ENCODE data around the gene KIF21B.
"Not testable (repeated sequence)": the region's sequence is repeated elsewhere in the genome, so short reads cannot be mapped to it uniquely, and the experiment has no call there.

KIF21B gene

DNA sequence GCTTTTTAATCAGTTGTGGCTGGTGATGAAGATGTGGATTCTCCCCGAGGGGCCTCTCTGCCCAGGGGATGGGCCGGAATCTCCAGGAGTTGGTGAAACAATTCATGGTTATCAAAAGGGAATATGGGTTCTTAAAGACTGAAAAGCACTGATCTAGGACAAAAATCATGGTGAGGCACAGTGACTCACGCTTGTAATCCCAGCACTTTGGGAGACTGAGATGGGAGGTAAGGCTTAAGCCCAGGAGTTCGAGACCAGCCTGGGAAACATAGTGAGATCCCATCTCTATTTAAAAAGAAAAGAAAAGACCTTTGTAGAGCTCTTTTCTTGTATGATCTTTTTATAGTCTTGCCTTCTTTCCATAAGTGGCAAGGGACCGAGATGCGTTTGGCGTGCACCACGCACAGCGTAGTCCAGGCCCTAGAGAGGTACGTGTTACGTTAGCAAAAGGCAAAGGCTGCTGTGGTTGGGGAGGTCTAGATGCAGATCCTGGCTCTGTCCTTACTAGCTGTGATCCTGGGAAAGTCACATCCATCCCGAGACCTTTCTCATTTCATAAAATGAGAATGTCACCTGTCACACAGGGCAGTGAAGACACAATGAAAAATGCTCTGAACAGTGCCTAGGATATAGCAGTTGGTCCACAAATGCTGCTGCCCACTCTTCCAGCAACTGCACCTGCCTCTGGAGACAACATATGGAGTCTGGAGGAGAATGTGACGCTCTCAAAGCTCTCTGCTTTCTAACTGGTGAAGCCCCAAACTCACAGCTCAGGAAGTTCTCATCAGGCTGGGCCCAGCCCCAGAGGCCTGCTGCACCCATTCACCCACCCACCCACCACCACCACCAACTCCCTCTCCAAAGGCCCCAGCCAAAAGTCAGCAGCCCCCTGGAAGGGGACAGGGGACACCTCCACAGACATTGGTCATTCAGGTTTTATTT is 54.8 kb downstream of the KIF21B start:
- no peak for DNase-seq

DNA sequence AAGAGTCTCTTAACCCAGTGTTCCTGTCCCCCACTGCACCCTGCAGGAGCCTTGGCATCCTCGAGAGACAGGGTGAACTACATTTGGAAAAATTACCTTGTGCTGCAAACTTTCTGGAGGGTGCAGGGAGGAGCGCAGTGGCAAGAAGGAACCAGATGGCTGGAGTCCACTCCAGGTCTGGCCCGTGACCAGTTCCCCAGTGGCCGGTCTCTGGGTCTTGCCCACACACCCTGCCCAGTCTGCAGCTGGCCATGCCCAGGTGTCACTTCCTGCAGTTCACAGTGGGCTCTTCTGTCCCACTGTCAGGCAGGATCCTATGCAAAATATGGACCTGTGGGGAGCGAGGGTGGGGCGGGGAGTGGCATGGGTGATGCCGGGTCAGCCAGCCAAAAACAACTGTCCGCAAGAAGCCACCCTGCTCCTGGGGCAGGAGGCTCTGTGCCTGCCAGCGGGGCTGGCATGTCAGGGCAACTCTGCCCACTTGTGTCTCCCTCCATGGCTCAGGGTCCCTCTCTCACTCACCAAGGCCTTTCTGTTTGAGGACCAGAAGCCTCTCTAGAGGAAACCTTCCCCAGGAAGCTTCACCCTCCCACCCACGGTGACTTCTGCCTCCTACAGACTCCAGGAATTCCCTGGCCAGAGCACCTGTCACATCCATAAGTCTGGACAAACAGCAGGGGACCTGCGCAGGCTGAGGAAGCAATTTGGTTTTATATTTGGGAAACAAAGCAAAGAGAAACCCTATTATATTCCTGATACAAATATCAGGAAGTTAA is 55.6 kb downstream of the KIF21B start:
- DNase-seq, result no peak

DNA sequence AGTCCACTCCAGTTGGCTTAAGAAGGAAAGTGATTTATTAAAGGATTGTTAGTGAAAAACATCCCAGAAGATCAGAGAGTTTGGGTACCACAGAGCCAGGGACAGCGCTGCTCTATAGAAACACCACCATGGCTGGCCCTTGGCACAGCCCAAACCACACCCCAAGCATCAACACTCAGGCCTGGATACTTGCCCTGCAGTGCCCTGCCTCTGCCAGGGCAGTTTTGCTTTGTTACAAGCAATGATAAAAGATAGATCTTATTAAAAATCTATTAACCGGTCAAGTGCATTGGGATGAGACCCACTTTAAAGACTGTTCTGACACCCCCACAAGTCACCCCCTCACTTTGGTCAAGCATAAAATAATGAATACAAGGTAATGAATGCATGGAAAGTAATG is 56.6 kb downstream of the KIF21B start:
- no peak for DNase-seq

DNA sequence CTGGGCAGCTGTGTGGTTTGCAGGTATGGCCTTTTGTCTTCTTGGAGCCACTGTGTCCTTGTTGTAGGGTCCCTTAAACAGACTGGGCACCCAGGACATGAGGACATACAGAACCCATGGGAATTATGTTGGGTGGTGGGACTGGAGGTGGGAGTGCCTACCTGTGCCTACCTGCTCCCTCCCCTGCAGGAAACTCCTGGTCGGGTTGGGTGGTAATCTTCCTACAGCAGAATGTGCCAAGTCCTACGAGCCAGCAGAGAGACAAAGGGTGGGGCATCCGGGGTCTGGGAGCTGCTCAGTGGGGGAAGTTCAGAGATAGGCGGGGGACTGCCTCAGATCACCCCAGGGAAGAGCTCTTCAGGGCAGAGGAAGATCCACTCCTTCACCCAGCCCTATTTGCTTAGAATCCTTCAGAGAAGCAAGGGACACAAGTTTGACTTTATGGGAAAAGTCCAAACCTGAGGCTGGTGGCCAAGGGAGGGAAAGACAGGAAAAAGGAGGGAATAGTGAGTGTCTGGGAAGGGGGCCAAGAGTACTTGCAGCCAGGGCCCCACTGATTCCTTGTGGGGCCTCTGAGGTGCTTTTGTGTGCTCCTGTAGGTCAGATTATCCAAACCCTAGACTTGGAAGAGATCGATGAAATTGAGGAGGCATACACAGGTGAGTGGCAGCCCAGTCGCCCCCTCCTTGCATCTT is 58.3 kb downstream of the KIF21B start:
- DNase-seq, result no peak

DNA sequence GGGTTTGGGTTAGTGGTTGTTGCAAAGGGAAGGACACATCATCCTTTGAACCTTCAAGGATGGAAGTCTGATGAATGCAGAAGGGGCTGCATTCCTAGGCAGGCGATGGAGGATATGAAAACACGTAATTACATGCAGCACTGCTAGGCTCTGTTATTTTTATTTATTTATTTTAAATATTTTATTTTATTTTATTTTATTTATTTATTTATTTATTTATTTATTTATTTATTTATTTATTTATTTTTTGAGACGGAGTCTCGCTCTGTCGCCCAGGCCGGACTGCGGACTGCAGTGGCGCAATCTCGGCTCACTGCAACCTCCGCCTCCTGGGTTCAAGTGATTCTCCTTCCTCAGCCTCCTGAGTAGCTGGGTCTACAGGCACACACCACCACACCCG is 59.6 kb downstream of the KIF21B start:
- DNase-seq, result not testable (repeated sequence)

DNA sequence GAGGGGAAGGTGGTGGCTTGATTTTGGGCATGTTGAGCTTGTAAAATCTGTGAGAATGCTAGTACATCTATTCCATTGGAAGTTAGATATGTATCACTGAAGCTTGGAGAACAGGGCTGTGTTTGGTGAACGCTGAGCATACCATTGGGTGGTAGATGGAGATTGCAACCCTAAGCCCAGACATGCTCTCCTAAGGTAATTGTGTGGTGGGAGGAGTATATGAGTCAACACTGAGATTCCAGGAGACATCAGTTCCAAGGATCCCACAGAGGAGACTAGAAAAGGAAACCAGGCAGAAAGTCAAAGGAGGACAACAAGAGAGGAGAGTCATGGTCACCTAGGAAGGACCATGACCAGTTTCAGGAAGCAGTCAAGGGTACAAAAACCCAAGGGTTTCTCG is 60.4 kb downstream of the KIF21B start:
- no peak for DNase-seq

DNA sequence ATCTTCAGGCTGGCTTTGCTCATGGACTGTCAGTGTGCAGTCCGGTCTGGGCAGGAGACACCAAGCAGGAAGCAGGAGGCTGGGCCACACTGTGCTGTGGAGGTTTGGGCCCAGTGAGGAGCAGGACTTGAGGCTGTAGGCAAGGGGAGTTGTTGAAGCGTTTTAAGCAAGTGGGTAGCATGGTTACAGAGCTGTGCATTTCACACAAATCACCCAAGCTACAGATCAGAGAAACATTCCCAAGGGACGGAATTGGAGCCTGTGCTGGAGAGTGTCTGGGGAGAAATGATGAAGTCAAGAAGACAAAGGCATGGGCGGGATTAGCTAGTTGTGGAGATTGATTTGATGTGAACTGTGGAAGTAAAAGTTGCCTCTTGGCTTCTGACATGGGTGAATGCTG is 60.9 kb downstream of the KIF21B start:
- DNase-seq, result no peak

DNA sequence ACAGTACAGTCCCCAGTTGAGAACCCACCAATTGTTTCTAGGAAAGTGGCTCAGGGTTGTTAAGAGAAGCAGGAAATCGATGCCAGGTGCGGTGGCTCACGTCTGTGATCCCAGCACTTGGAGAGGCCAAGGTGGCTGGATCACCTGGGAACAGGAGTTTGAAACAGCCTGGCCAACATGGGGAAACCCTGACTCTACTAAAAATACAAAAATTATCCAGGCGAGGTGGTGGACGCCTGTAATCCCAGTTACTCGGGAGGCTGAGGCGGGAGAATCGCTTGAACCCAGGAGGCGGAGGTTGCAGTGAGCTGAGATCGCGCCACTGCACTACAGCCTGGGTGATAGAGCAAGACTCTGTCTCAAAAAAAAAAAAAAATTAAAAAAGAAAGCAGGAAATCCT is 61.4 kb downstream of the KIF21B start:
- not testable (repeated sequence) for DNase-seq

DNA sequence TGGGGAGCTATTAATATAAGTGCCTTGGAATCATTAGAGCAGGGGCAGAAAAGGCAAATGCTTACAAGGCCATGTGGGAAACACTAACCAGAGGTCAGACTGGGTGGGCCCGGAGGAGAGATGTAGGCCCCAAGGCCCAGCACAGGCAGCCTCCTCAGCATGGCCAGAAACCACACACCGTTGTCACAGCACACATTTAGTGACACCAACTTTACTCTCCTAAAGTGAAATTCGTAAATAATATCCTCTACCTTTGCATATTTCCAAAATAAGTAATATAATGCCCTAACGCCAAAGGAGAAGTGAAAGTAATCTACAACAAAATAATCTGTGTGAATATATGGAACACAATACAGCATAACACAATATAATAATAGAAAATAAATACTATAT is 62.6 kb downstream of the KIF21B start:
- no peak for DNase-seq

DNA sequence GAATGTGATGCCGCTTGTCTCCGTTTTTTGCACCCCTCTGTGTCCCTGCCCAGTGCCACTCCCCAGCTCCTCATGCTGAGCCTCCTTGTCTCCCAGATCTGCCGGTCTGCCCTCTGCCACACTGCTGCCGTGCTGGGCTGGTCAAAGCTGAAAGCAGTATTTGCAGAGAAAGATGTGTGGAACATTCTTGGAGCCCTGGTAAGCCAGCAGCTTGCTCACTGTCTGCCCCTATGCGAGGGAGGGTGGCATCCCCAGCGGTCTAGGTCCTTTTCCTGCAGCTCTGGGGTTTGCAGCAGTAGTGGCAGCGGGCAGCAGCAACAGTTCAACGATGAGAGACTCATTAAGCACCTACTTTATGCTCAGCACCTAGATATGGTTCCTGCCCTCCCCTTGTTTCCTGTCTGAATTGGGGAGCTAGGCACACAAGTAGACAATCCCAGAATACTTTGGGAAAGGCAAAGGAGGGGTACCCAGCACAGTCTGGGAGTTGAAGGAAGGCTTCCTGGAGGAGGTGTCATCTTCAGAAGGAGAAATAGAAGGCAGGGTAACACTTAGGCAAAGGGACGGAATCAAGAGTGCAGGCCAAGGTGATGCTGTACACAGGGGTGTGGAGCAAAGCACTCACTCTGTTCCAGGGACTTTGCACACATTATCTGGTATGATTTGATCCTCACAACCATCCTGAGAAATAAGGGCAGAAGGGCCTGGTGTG is 63.1 kb downstream of the KIF21B start:
- DNase-seq, result no peak

DNA sequence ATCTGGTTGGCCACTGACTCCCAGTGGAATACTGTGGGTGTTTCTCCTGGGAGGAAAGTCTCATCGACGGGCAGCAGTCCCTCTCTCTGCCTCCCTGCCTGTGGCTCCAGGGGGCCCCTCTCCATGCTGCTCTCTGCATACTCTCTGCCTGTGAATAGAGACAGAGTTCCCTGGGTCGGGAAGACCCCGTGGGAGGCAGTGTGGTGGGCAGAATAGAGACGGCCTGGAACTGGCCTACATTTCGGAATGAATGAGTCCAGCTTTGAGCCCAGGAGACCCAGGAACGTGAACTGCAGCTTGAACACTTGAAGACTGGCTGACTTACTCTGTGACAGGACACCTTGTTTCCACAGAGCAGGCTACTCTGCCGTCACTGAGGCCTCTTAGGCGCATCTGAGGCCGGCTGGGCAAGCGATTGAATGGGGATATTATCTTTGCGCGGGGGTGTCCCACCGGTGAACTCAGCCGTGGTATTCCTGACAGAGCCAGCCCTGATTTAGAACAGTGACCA is 64.0 kb downstream of the KIF21B start:
- no peak for DNase-seq

DNA sequence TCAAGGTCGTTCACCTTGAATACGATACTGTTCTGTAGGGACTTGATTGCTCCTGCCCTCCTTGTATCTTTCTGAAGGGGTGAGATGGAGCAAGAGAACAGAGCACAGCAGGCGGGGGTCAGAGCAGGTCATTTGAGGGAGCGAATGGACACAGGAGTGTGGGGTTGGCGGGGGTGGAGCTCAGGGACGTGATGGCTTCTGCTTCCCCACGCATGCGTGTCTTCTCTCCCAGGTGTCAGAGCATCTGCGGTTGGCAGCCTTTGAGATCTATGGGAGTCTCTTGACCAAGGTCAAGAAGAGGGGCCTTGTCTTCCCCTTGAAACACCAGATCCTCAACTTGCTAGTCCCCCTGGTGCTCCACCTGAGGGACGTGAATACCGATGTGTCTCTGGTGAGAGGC is 64.9 kb downstream of the KIF21B start:
- no peak for DNase-seq

DNA sequence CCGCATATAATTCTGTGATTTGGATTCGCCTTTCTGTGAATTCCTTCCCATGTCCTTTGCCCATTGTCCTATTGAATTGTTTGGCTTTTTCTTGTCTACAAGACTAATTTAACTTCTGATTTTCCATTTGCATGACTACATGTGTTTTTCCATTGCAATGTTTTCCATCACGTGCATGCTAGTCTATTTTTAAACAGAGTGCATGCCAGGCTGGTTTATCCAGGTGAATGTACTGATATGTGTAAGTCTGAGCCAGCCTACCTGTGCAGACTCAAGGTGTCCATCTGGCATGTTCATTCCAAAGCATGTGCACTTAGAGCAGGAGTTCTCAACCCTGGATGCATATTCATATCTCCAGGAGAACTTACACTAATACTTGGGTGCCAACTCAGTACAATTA is 69.1 kb downstream of the KIF21B start:
- no peak for DNase-seq

DNA sequence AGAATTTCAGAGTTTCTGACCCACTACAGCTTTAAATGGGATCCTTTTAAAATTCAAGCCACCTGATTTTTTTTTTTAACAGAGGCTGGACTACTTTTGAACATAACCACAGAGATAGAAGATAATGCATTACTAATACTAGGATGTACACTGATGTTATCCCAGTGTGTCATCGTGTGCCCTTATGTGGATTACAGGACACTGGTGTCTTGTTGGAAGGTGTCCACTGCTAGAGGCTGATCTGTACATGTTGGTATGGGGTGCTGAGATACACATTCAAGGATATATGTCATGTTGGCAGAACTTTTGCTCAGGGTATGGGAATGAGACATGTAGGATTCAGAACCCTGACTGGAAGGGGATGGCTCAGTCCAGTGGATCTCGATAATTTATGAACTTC is 72.5 kb downstream of the KIF21B start:
- no peak for DNase-seq

DNA sequence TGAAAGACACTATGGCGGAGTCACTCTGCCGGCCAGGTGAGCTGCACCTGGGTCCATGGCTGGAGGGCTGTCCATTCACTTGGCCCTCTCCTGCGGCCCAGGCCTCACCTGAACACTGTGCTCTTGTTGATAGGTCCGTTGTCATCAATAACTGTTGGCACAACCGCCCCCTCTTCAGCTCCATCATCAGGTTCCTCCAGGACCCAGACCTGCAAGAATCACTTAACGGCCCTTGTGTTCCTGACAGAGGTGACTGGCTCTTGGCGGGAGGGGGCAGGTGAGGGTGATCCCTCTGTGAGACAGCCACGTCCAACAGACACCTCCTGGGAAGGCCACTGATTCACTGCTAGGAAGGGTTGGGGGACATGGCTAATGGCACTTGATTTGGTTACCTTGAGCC is 73.9 kb downstream of the KIF21B start:
- no peak for DNase-seq

DNA sequence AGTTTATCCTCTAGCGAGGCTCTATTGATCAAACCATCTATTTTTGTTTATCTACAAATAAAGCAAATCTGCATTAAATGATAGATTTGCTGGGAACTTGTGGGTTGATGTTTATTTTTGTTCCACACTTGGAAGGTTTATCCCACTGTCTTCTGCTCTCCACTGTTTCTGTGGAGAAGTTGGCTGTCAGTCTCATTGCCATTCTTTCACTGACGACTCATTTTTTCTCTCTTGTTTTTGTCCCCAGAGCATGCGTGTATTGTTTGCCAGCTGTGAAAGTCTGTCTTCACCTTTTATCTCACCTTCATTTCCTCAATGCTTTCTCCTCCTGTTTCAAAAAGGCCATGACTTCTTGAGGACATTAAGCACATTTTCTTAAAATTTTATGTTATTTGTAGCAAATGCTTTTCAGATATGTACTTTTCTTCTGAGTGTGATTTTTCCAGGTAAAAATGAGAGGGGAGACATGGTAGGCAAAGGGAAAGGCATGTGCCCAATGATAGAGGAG is 76.4 kb downstream of the KIF21B start:
- no peak for DNase-seq

DNA sequence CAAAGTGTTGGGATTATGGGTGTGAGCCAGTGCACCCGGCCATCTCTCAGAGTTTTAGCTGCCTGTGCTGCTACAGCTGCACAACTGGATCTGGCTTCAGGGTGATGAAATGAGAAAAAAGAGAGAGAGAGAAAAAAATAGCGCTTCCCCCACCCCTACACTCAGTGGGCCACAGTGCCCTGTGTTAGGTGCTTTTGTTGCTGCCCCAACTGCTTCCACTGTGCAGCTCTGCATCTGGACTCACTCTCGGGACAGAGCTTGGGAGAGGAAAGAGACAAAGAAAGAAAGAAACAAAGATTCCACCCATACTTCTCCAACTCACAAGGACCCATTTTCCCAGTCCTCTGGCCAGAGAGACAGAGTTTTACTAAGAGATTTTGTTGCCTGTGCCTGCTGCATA is 78.4 kb downstream of the KIF21B start:
- no peak for DNase-seq

DNA sequence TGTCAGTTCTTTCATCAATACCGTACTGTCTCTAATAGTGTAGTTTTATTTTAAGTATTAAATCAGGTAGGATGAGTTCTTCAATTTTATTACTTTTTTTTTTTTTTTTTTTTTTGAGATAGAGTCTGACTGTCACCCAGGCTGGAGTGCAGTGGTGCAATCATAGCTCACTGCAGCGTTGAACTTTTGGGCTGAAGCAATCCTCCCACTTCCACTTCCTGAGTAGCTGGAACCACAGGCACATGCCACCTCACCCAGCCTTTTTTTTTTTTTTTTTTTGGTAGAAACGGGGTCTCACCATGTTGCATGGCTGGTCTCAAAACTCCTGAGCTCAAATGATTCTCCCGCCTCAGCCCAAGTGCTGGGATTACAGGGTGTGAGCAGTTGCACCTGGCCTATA is 84.6 kb downstream of the KIF21B start:
- DNase-seq, result no peak

DNA sequence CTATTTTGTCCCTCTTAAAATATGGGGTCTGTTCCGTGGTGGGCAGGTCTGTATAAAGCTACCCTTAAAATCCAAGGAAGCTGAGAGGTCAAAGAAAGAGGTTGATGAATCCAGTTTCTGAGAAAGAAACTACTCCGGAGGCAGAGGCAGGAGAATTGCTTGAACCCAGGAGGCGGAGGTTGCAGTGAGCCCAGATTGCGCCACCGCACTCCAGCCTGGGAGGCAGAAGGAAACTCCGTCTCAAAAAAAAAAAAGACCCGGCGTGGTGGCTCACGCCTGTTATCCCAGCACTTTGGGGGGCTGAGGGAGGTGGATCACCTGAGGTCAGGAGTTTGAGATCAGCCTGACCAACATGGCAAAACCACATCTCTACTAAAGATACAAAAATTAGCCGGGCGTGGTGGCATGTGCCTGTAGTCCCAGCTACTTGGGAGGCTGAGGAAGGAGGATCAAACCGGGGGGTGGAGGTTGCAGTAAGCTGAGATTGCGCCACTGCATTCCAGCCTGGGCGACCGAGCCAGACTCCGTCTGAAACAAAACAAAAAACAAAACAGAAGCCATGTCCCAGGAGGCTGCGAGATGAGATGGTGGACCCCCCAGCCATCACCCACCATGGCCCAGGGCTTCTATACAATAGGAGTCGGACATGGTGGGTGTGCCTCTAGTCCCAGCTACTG is 88.1 kb downstream of the KIF21B start:
- DNase-seq, result not testable (repeated sequence)

DNA sequence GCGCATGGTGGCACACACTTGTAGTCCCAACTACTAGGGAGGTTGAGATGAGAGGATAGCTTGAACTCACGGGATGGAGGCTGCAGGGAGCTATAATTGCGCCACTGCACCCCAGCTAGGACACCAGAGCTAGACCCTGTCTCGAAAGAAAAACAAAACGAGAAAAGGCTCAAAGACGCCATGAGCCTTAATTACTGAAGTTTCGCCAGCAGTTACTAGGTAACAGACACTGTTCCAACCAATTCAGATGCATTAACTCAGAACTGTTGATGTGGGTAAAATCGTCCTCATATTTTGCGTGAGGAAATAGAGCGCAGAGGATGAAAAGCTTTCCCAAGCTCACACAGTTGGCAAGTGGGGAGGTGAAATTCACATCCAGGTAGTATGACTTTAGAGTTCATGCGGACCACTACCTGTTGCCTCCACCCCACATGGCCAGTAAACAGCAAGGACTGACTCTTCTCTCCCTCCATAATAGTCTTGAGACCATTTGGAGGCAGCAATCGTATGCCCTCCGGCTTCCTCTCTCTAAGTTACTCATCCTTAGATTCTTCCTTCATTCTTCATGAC is 88.8 kb downstream of the KIF21B start:
- no peak for DNase-seq

DNA sequence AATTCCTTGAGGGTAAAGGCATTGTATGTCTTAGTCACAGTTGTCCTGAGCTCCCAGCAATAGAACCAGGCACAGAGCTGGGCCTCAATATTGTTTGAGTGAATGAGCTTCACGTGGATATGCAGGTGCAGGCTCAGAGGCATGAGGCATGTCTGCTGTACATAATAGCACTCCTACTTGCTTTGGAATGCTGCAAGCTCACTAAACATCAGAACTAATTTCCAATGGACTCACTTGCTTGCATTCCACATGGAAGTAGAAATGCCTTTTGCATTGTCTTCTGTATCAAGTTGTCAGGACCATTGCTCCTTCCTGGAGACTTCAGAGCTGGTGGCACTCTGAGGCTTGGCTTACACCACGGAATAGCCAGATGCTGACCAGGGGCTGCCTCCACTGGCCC is 91.7 kb downstream of the KIF21B start:
- DNase-seq, result no peak

DNA sequence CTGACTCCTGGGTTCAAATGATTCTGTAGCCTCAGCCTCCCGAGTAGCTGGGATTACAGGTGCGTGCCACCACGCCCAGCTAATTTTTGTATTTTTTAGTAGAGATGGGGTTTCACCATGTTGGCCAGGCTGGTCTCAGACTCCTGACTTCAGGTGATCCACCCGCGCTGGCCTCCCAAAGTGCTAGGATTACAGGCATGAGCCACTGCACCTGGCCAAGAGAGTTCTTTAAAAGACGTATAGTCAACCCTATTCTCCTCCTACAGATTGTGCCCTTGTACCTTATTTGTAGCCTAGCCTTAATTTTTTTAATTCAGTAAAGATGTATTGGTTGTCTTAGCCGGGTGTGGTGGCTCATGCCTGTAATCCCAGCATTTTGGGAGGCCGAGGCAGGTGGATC is 93.2 kb downstream of the KIF21B start:
- not testable (repeated sequence) for DNase-seq
